Measurements from ENCODE around the gene MYRIP. TPM values are rescaled to one million over a fixed set of nuclear protein-coding genes. Genes with fewer than 3 reads are reported as not detected.

The MYRIP gene
- total and polyA plus RNA-seq, 12 donors: 0.24 to 4.8 (median 1.4) TPM

- Histone ChIP-seq H3K9me3 (replicated peaks in 1 of 3) (no peaks in the 10 kb centered on the region), H3K4me1 (replicated peaks in 1 of 2) (no peaks in the 10 kb centered on the region), H3K27me3 (no peaks in the 10 kb centered on the region), H3K36me3 (replicated peaks in 1 of 2) (no peaks in the 10 kb centered on the region), H3K27ac (no peak overlapping the region), H3K4me3 (no peak overlapping the region)
- intact Hi-C loops (cut with DNase I): no loop called here
- 82 to 97% (median 92%) methylated on average over 1 of the region's 1 CpG for WGBS, 4 donors
- TF ChIP-seq, protein P1, sequence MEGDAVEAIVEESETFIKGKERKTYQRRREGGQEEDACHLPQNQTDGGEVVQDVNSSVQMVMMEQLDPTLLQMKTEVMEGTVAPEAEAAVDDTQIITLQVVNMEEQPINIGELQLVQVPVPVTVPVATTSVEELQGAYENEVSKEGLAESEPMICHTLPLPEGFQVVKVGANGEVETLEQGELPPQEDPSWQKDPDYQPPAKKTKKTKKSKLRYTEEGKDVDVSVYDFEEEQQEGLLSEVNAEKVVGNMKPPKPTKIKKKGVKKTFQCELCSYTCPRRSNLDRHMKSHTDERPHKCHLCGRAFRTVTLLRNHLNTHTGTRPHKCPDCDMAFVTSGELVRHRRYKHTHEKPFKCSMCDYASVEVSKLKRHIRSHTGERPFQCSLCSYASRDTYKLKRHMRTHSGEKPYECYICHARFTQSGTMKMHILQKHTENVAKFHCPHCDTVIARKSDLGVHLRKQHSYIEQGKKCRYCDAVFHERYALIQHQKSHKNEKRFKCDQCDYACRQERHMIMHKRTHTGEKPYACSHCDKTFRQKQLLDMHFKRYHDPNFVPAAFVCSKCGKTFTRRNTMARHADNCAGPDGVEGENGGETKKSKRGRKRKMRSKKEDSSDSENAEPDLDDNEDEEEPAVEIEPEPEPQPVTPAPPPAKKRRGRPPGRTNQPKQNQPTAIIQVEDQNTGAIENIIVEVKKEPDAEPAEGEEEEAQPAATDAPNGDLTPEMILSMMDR (IDR thresholded peaks at IDR 0.05): no peak
- no peak for DNase-seq
These were observed 24.5 kb upstream of the MYRIP start for GRCh38 chr3:39784922-39785321.

DNA sequence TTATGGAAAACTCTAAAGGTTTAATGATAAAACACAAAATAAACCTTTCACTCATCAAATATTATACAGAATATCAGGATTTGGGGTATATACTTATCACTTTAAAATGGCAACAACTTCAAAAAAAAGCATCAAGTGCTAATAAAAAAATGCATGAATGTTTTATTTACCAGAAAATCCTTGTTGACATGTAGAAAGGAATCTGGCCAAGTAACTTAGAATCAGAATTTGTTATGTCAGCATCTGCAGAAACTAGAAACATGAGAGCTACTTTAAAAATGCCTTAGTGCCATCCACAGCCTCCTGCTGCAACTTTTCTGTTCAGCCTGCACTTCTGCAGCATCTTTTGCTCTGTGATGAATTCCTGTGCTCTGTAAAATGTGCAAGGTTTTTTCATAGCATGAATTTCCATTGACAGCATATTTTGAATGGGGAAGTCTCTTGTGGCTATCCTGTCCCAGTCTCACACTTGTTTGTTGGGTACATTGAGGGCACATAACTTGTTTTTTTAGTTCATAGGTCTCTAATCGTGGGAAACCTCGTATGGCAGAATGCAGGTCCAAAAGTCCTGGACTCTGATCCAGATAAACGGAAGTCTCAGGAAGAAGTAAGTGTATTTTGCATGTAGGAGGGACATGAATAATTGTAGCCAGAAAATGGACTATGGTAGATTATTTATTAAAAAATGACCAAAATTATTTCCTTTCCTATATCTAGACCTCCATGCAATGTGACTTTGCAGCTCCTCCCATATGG lies 21.1 kb upstream of the MYRIP start:
- Histone ChIP-seq H3K36me3 (replicated peaks in 1 of 2) (no peaks in the 10 kb centered on the region), H3K4me3 (no peak overlapping the region), H3K4me1 (replicated peaks in 1 of 2) (no peaks in the 10 kb centered on the region), H3K27me3 (no peaks in the 10 kb centered on the region), H3K9me3 (replicated peaks in 1 of 3) (no peaks in the 10 kb centered on the region), H3K27ac (no peak overlapping the region)
- no peak for DNase-seq
- TF ChIP-seq POLR2A (IDR thresholded peaks at IDR 0.05): no peak
- TF ChIP-seq, protein P1 (IDR thresholded peaks at IDR 0.05): no peak
- intact Hi-C loops (cut with DNase I): no loop called here
- WGBS, 4 donors: 78 to 84% (median 82%) methylated on average over 3 of the region's 3 CpGs

DNA sequence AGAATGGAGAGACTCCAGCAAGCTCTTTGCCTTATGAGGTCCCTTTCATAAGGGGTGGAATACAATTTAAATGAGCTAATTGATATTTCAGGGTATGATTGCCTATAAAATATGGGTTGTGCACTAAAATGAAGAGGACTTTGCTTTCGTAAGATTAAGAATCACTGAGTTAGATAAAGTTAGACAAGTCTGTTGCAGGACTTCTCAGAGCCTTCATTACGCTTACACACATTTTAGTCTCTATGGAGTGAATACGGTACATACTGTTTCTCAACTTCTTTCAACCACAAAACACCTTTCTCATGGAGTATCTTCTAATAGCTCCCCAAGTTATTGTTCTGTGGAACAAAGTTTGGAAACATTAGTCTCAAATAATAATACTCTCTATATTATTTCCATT lies 17.8 kb upstream of the MYRIP start:
- intact Hi-C loops (cut with DNase I): no loop called here
- no peaks in the 10 kb centered on the region for H3K27me3 ChIP-seq
- H3K27ac ChIP-seq: no peak overlapping the region
- H3K9me3 ChIP-seq (replicated peaks in 1 of 3): no peaks in the 10 kb centered on the region
- 87 to 90% (median 88%) methylated on average over 3 of the region's 3 CpGs for WGBS, 4 donors
- no peak for TF ChIP-seq POLR2A (IDR thresholded peaks at IDR 0.05)
- TF ChIP-seq, protein P1 (IDR thresholded peaks at IDR 0.05): no peak
- H3K4me3 ChIP-seq: no peak overlapping the region
- no peaks in the 10 kb centered on the region for H3K4me1 ChIP-seq (replicated peaks in 1 of 2)
- no peak for DNase-seq
- no peaks in the 10 kb centered on the region for H3K36me3 ChIP-seq (replicated peaks in 1 of 2)

GRCh38 chr3:39794880-39795279 lies 14.5 kb upstream of the MYRIP start:
- TF ChIP-seq, protein P1 (IDR thresholded peaks at IDR 0.05): no peak
- no peak for TF ChIP-seq POLR2A (IDR thresholded peaks at IDR 0.05)
- WGBS, 4 donors: 62 to 81% (median 74%) methylated on average over 4 to 6 of the region's 6 CpGs
- Histone ChIP-seq H3K36me3 (replicated peaks in 1 of 2) (no peaks in the 10 kb centered on the region), H3K9me3 (replicated peaks in 1 of 3) (no peaks in the 10 kb centered on the region), H3K27ac (no peak overlapping the region), H3K4me3 (no peak overlapping the region), H3K27me3 (no peaks in the 10 kb centered on the region), H3K4me1 (replicated peaks in 1 of 2) (no peaks in the 10 kb centered on the region)
- DNase-seq: no peak
- intact Hi-C loops (cut with DNase I): no loop called here

Measured in adrenal gland (tissue), 12 donors.